Midbrain (tissue), 1 donor: ENCODE measurements around the gene ITGBL1.

Source experiments
- DNase-seq: peaks from one replicate; lab custom pipeline; 2025; lab: John Stamatoyannopoulos, UW

ITGBL1 gene

GRCh38 chr13:101749584-101749983 is 297.1 kb downstream of the ITGBL1 start:
- DNase-seq = no peak

GRCh38 chr13:101751488-101751887 is 299.0 kb downstream of the ITGBL1 start:
- DNase-seq = no peak

GRCh38 chr13:101752432-101752831 is 300.0 kb downstream of the ITGBL1 start:
- DNase-seq = no peak

- no peak for DNase-seq
These were observed 302.9 kb downstream of the ITGBL1 start for GRCh38 chr13:101755228-101755887.

- DNase-seq = peak; percentile 30
These were observed 305.1 kb downstream of the ITGBL1 start for GRCh38 chr13:101757446-101758039.

GRCh38 chr13:101763191-101763590 is 310.7 kb downstream of the ITGBL1 start:
- no peak for DNase-seq
